SK-N-MC (cell line): Measurements from ENCODE around the gene ST6GALNAC2.

Source experiments
- EZH2 ChIP-seq: fragments of 200-600 bp; sonication (generic); IDR thresholded peaks from one replicate; pipeline ENCODE4 v1.6.1; 2017; ENCODE audit warnings: antibody characterized with exemption
- FOXP2 ChIP-seq: optimal IDR thresholded peaks from 2 replicates; pipeline ENCODE3; 2011; ENCODE audit warnings: mild to moderate bottlenecking, moderate library complexity; ENCODE audit not compliant: insufficient read depth; ENCODE audit errors: extremely low read length, control extremely low read depth
- POLR2AphosphoS5 ChIP-seq: IDR thresholded peaks from 2 replicates; pipeline ENCODE4 v1.6.1; 2012; ENCODE audit warnings: mild to moderate bottlenecking, low read depth, low read length, borderline replicate concordance

DNA sequence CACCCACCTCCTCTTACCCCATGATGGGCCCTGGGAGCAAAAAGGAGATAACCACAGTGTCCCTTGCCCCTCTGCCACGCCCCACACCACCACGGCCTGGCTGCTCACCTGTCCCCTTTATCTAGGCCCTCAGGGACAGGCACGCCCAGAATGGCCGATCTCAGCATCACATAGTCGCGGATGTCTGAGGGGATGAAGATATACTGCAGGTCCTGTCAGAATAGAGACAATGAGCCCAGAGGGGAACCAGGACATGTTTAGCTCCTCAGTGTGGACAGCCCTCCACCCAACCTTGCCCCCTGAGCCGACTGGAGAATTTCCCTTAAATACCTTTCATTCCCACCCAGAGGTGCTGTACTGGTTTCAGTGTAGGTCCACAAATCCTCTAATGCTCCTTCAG lies 15.2 kb downstream of the ST6GALNAC2 start:
- TF ChIP-seq POLR2AphosphoS5 (no peak), EZH2 (no peak), FOXP2 (no peak)
